ENCODE results near the gene RNH1. TPM values are rescaled to one million over a fixed set of nuclear protein-coding genes. Genes with fewer than 3 reads are reported as not detected.

The RNH1 gene
- total and polyA plus RNA-seq, 2 experiments from 2014 or later = 623 to 751 TPM

GRCh38 chr11:488062-488461, 19.0 kb downstream of the RNH1 start:
- no peak overlapping the region for H3K27ac ChIP-seq
- no peaks in the 10 kb centered on the region for H3K9me2 ChIP-seq (ENCODE audit: insufficient read depth)
- WGBS, 2 experiments (ENCODE audit: low coverage in 1 of 2, low lambda C conversion rate in 2 of 2, missing lambda C conversion rate in 2 of 2) = 94% methylated on average over 13 to 25 of the region's 25 CpGs
- TF ChIP-seq EZH2 (IDR thresholded peaks at IDR 0.05; ENCODE audit: insufficient read depth, poor library complexity, severe bottlenecking) (no peak), EZH2phosphoT487 (IDR thresholded peaks at IDR 0.05; ENCODE audit: insufficient read depth, low read depth) (no peak)
- no peaks in the 10 kb centered on the region for H3K4me1 ChIP-seq (ENCODE audit: insufficient read depth)
- no peak overlapping the region for H3K9ac ChIP-seq
- in situ Hi-C loops (cut with MboI) = no loop called here
- no peak overlapping the region for H3K4me2 ChIP-seq (ENCODE audit: unreplicated experiment)
- 0 out of 2 replicates have a peak, but pooled peaks cover 4% of the 10 kb centered on the region for H3K79me2 ChIP-seq (ENCODE audit: insufficient read depth)
- H3F3A ChIP-seq (ENCODE audit: insufficient read depth) = no peaks in the 10 kb centered on the region
- no peaks in the 10 kb centered on the region for H3K27me3 ChIP-seq (replicated peaks; ENCODE audit: insufficient read depth)
- H3K4me3 ChIP-seq = no peak overlapping the region
- no peaks in the 10 kb centered on the region for H3K9me3 ChIP-seq (ENCODE audit: low read depth)
- no peak overlapping the region for H2AFZ ChIP-seq
- no peaks in the 10 kb centered on the region for H4K20me1 ChIP-seq (ENCODE audit: insufficient read depth)
- H3K36me3 ChIP-seq (ENCODE audit: low read depth) = no peaks in the 10 kb centered on the region
- DNase-seq = no peak

- WGBS, 2 experiments (ENCODE audit: low coverage in 1 of 2, low lambda C conversion rate in 2 of 2, missing lambda C conversion rate in 2 of 2) = 82 to 83% methylated on average over 22 of the region's 22 CpGs
- 0 out of 2 replicates have a peak, but pooled peaks cover 4% of the 10 kb centered on the region for H3K79me2 ChIP-seq (ENCODE audit: insufficient read depth)
- H3K4me3 ChIP-seq = no peak overlapping the region
- no peak for DNase-seq
- H2AFZ ChIP-seq = no peak overlapping the region
- H3K4me1 ChIP-seq (ENCODE audit: insufficient read depth) = no peaks in the 10 kb centered on the region
- H4K20me1 ChIP-seq (ENCODE audit: insufficient read depth) = no peaks in the 10 kb centered on the region
- no peak overlapping the region for H3K27ac ChIP-seq
- no peak overlapping the region for H3K9ac ChIP-seq
- TF ChIP-seq EZH2phosphoT487 (IDR thresholded peaks at IDR 0.05; ENCODE audit: insufficient read depth, low read depth) (no peak), EZH2 (IDR thresholded peaks at IDR 0.05; ENCODE audit: insufficient read depth, poor library complexity, severe bottlenecking) (no peak)
- no peaks in the 10 kb centered on the region for H3K9me3 ChIP-seq (ENCODE audit: low read depth)
- H3F3A ChIP-seq (ENCODE audit: insufficient read depth) = no peaks in the 10 kb centered on the region
- H3K27me3 ChIP-seq (replicated peaks; ENCODE audit: insufficient read depth) = no peaks in the 10 kb centered on the region
- H3K4me2 ChIP-seq (ENCODE audit: unreplicated experiment) = no peak overlapping the region
- H3K36me3 ChIP-seq (ENCODE audit: low read depth) = no peaks in the 10 kb centered on the region
- H3K9me2 ChIP-seq (ENCODE audit: insufficient read depth) = no peaks in the 10 kb centered on the region
- in situ Hi-C loops (cut with MboI) = no loop called here
Measured at GRCh38 chr11:487571-488021, 19.4 kb downstream of the RNH1 start.

- TF ChIP-seq EZH2 (IDR thresholded peaks at IDR 0.05; ENCODE audit: insufficient read depth, poor library complexity, severe bottlenecking) = no peak
- TF ChIP-seq EZH2phosphoT487 (IDR thresholded peaks at IDR 0.05; ENCODE audit: insufficient read depth, low read depth) = no peak
- no peak overlapping the region for H3K27ac ChIP-seq
- DNase-seq = no peak
- H3K4me2 ChIP-seq (ENCODE audit: unreplicated experiment) = no peak overlapping the region
- H3K4me3 ChIP-seq = no peak overlapping the region
- no peaks in the 10 kb centered on the region for H3K27me3 ChIP-seq (replicated peaks; ENCODE audit: insufficient read depth)
- 0 out of 2 replicates have a peak, but pooled peaks cover 4% of the 10 kb centered on the region for H3K79me2 ChIP-seq (ENCODE audit: insufficient read depth)
- no peaks in the 10 kb centered on the region for H3K9me3 ChIP-seq (ENCODE audit: low read depth)
- no peak overlapping the region for H2AFZ ChIP-seq
- H3K9ac ChIP-seq = no peak overlapping the region
- no peaks in the 10 kb centered on the region for H3K9me2 ChIP-seq (ENCODE audit: insufficient read depth)
- no peaks in the 10 kb centered on the region for H3F3A ChIP-seq (ENCODE audit: insufficient read depth)
- H3K4me1 ChIP-seq (ENCODE audit: insufficient read depth) = no peaks in the 10 kb centered on the region
- no peaks in the 10 kb centered on the region for H4K20me1 ChIP-seq (ENCODE audit: insufficient read depth)
- WGBS, 2 experiments (ENCODE audit: low coverage in 1 of 2, low lambda C conversion rate in 2 of 2, missing lambda C conversion rate in 2 of 2) = 94 to 97% methylated on average over 19 to 23 of the region's 23 CpGs
- in situ Hi-C loops (cut with MboI) = no loop called here
- H3K36me3 ChIP-seq (ENCODE audit: low read depth) = no peaks in the 10 kb centered on the region
Measured at GRCh38 chr11:486189-486588, 20.9 kb downstream of the RNH1 start.

GRCh38 chr11:484616-485015, 22.4 kb downstream of the RNH1 start:
- no peaks in the 10 kb centered on the region for H3K36me3 ChIP-seq (ENCODE audit: low read depth)
- no peaks in the 10 kb centered on the region for H3K4me1 ChIP-seq (ENCODE audit: insufficient read depth)
- no peak overlapping the region for H2AFZ ChIP-seq
- H3K4me3 ChIP-seq = no peak overlapping the region
- no peak for DNase-seq
- H3F3A ChIP-seq (ENCODE audit: insufficient read depth) = no peaks in the 10 kb centered on the region
- no peaks in the 10 kb centered on the region for H4K20me1 ChIP-seq (ENCODE audit: insufficient read depth)
- TF ChIP-seq EZH2 (IDR thresholded peaks at IDR 0.05; ENCODE audit: insufficient read depth, poor library complexity, severe bottlenecking) (no peak), EZH2phosphoT487 (IDR thresholded peaks at IDR 0.05; ENCODE audit: insufficient read depth, low read depth) (no peak)
- H3K27me3 ChIP-seq (replicated peaks; ENCODE audit: insufficient read depth) = no peaks in the 10 kb centered on the region
- H3K9ac ChIP-seq = no peak overlapping the region
- in situ Hi-C loops (cut with MboI) = no loop called here
- H3K9me2 ChIP-seq (ENCODE audit: insufficient read depth) = no peaks in the 10 kb centered on the region
- H3K79me2 ChIP-seq (ENCODE audit: insufficient read depth) = 0 out of 2 replicates have a peak, but pooled peaks cover 4% of the 10 kb centered on the region
- no peak overlapping the region for H3K27ac ChIP-seq
- no peaks in the 10 kb centered on the region for H3K9me3 ChIP-seq (ENCODE audit: low read depth)
- H3K4me2 ChIP-seq (ENCODE audit: unreplicated experiment) = no peak overlapping the region
- 94 to 97% methylated on average over 27 to 38 of the region's 38 CpGs for WGBS, 2 experiments (ENCODE audit: low coverage in 1 of 2, low lambda C conversion rate in 2 of 2, missing lambda C conversion rate in 2 of 2)

GRCh38 chr11:479311-479710, 27.7 kb downstream of the RNH1 start:
- no peaks in the 10 kb centered on the region for H4K20me1 ChIP-seq (ENCODE audit: insufficient read depth)
- no peak overlapping the region for H3K4me2 ChIP-seq (ENCODE audit: unreplicated experiment)
- no peak overlapping the region for H3K27ac ChIP-seq
- H3K9me2 ChIP-seq (ENCODE audit: insufficient read depth) = no peaks in the 10 kb centered on the region
- H3K4me1 ChIP-seq (ENCODE audit: insufficient read depth) = no peaks in the 10 kb centered on the region
- no peaks in the 10 kb centered on the region for H3F3A ChIP-seq (ENCODE audit: insufficient read depth)
- H3K79me2 ChIP-seq (ENCODE audit: insufficient read depth) = peaks cover 33% of the 10 kb centered on the region
- TF ChIP-seq EZH2phosphoT487 (IDR thresholded peaks at IDR 0.05; ENCODE audit: insufficient read depth, low read depth) (no peak), EZH2 (IDR thresholded peaks at IDR 0.05; ENCODE audit: insufficient read depth, poor library complexity, severe bottlenecking) (no peak)
- in situ Hi-C loops (cut with MboI) = no loop called here
- no peaks in the 10 kb centered on the region for H3K36me3 ChIP-seq (ENCODE audit: low read depth)
- DNase-seq = no peak
- H3K9ac ChIP-seq = no peak overlapping the region
- no peaks in the 10 kb centered on the region for H3K27me3 ChIP-seq (replicated peaks; ENCODE audit: insufficient read depth)
- H3K4me3 ChIP-seq = no peak overlapping the region
- 92 to 96% methylated on average over 13 of the region's 13 CpGs for WGBS, 2 experiments (ENCODE audit: low coverage in 1 of 2, low lambda C conversion rate in 2 of 2, missing lambda C conversion rate in 2 of 2)
- H2AFZ ChIP-seq = no peak overlapping the region
- H3K9me3 ChIP-seq (ENCODE audit: low read depth) = no peaks in the 10 kb centered on the region
